GM12801 (cell line): ENCODE data around the gene COP1.

Source experiments
- CTCF ChIP-seq: IDR thresholded peaks from one replicate; pipeline ENCODE4 v1.5.1; 2011; ENCODE audit warnings: control low read depth; ENCODE audit not compliant: insufficient read length; ENCODE audit errors: extremely low read depth

The COP1 gene

GRCh38 chr1:176206961-176207902, at the start of gene COP1:
TSS of gene COP1 (minus strand) at chr1:176207286. CDS start at chr1:176206978, 308 bp downstream.
- no peak for TF ChIP-seq CTCF

- TF ChIP-seq CTCF: no peak
Measured at GRCh38 chr1:176252191-176252590, 45.1 kb upstream of the COP1 start.

GRCh38 chr1:176244851-176245250, 37.8 kb upstream of the COP1 start:
- no peak for TF ChIP-seq CTCF

GRCh38 chr1:176243746-176244145, 36.7 kb upstream of the COP1 start:
- TF ChIP-seq CTCF: no peak

- TF ChIP-seq CTCF: no peak
Measured at GRCh38 chr1:176241385-176242015, 34.4 kb upstream of the COP1 start.

- TF ChIP-seq CTCF: no peak
Measured at GRCh38 chr1:176227579-176227978, 20.5 kb upstream of the COP1 start.

GRCh38 chr1:176225911-176226310, 18.8 kb upstream of the COP1 start:
- TF ChIP-seq CTCF: no peak
